SK-N-SH treated with all-trans-retinoic acid at 6 μM for 48 hours (cell line): ENCODE results near the gene FBXO27.

Experiments
- BACH2 ChIP-seq: fragments of 250-450 bp; sonication (Bioruptor Pico); IDR thresholded peaks from 2 replicates; pipeline ENCODE4 v1.9.0; 2021; ENCODE audit warnings: mild to moderate bottlenecking, borderline replicate concordance
- CSDC2 ChIP-seq: fragments of 250-450 bp; sonication (Bioruptor Pico); IDR thresholded peaks from 2 replicates; pipeline ENCODE4 v1.5.0; 2020; ENCODE audit warnings: mild to moderate bottlenecking, moderate library complexity
- CSRNP3 ChIP-seq: fragments of 250-450 bp; sonication (Bioruptor Pico); IDR thresholded peaks from 2 replicates; pipeline ENCODE4 v1.5.1; 2021; ENCODE audit warnings: mild to moderate bottlenecking, moderate library complexity
- ESRRG ChIP-seq: fragments of 250-450 bp; sonication (Bioruptor Pico); IDR thresholded peaks from 2 replicates; pipeline ENCODE4 v1.6.1; 2021; ENCODE audit warnings: mild to moderate bottlenecking
- GLIS3 ChIP-seq: fragments of 250-450 bp; sonication (Bioruptor Pico); IDR thresholded peaks from 2 replicates; pipeline ENCODE4 v1.5.0; 2020; ENCODE audit warnings: mild to moderate bottlenecking, moderate library complexity
- ISL1 ChIP-seq: fragments of 250-450 bp; sonication (Bioruptor Pico); IDR thresholded peaks from 2 replicates; pipeline ENCODE4 v2.1.2; 2022; ENCODE audit warnings: mild to moderate bottlenecking, moderate library complexity
- OSR1 ChIP-seq: fragments of 250-450 bp; sonication (Bioruptor Pico); IDR thresholded peaks from 2 replicates; pipeline ENCODE4 v1.8.0; 2022; ENCODE audit warnings: moderate library complexity, mild to moderate bottlenecking, inconsistent platforms
- PATZ1 ChIP-seq: fragments of 250-450 bp; sonication (Bioruptor Pico); IDR thresholded peaks from 2 replicates; pipeline ENCODE4 v1.8.0; 2020; ENCODE audit warnings: mild to moderate bottlenecking, moderate library complexity, borderline replicate concordance
- RARB ChIP-seq: fragments of 250-450 bp; sonication (Bioruptor Pico); IDR thresholded peaks from 2 replicates; pipeline ENCODE4 v1.8.0; 2021; ENCODE audit warnings: mild to moderate bottlenecking, moderate library complexity
- ZFP3 ChIP-seq: fragments of 250-450 bp; sonication (Bioruptor Pico); IDR thresholded peaks from 2 replicates; pipeline ENCODE4 v1.5.0; 2020; ENCODE audit warnings: mild to moderate bottlenecking, moderate library complexity
- TF ChIP-seq, protein P1 (sequence below): fragments of 250-450 bp; sonication (Bioruptor Pico); IDR thresholded peaks from 2 replicates; pipeline ENCODE4 v1.8.0; 2021; ENCODE audit warnings: low read depth, mild to moderate bottlenecking, moderate library complexity, borderline replicate concordance

DNA sequence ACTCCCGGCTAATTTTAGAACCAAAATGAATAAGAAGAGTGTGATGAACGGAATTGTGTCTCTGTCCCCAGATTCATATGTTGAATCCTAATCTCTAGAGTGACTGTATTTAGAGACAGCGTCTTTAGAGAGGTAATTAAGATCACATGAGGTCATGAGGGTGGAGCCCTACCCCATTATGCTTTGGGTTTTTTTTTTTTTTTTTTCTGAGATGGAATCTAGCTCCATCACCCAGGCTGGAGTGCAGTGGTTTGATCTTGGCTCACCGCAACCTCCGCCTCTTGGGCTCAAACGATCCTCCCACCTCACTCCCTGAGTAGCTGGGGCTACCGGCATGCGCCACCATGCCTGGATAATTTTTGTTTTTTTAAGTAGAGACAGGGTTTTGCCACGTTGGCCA, 27.9 kb downstream of the FBXO27 start:
- TF ChIP-seq CSDC2 (CRISPR knock-in tag) (no peak), PATZ1 (CRISPR knock-in tag) (no peak), ESRRG (CRISPR knock-in tag) (no peak), GLIS3 (CRISPR knock-in tag) (no peak), ISL1 (CRISPR knock-in tag) (no peak), RARB (CRISPR knock-in tag) (no peak), OSR1 (no peak), BACH2 (no peak), ZFP3 (CRISPR knock-in tag) (no peak), CSRNP3 (no peak)
- TF ChIP-seq, protein P1, sequence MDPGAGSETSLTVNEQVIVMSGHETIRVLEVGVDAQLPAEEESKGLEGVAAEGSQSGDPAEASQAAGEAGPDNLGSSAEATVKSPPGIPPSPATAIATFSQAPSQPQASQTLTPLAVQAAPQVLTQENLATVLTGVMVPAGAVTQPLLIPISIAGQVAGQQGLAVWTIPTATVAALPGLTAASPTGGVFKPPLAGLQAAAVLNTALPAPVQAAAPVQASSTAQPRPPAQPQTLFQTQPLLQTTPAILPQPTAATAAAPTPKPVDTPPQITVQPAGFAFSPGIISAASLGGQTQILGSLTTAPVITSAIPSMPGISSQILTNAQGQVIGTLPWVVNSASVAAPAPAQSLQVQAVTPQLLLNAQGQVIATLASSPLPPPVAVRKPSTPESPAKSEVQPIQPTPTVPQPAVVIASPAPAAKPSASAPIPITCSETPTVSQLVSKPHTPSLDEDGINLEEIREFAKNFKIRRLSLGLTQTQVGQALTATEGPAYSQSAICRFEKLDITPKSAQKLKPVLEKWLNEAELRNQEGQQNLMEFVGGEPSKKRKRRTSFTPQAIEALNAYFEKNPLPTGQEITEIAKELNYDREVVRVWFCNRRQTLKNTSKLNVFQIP, result no peak
